ENCODE results near the gene SDHC. TPM values are rescaled to one million over a fixed set of nuclear protein-coding genes. Genes with fewer than 3 reads are reported as not detected.

Gene SDHC, protein sequence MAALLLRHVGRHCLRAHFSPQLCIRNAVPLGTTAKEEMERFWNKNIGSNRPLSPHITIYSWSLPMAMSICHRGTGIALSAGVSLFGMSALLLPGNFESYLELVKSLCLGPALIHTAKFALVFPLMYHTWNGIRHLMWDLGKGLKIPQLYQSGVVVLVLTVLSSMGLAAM
- total RNA-seq: 29.4 TPM
- polyA plus RNA-seq: 160 TPM

- peak within 1 kb of the TSS; percentile 85 for H3K27ac ChIP-seq (ENCODE audit: low read depth)
- H3K36me3 ChIP-seq (ENCODE audit: insufficient read depth): no peaks in the 10 kb centered on the region
- no peaks in the 10 kb centered on the region for H3K4me1 ChIP-seq (ENCODE audit: insufficient read depth)
- WGBS: under 1% methylated on average over 45 of the region's 45 CpGs
- H3K4me3 ChIP-seq (ENCODE audit: low read depth, low read length): peak within 1 kb of the TSS; percentile 73
- DNase-seq (ENCODE audit: extremely low spot score): peak; percentile 71
Observed at GRCh38 chr1:161314201-161314981, at the start of gene SDHC. TSS of gene SDHC (plus strand) at chr1:161314381. CDS start at chr1:161314406, 25 bp downstream.

DNA sequence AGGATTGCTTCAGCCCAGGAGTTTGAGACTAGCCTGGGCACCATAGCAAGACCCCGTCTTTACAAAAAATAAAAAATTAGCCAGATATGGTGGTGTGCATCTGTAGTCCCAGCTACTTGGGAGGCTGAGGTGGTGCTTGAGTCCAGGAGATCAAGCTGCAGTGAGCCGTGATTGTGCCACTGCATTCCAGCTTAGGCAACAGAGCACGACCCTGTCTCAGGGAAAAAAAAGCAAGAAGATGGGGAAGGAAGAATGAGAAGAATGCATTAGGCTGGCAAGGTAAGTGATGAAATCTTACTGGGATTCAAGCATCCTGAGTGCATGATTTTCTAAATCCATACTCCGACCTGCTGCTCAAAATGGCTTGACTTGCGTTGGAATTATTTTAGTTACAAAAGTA is 48.9 kb upstream of the SDHC start:
- Histone ChIP-seq H3K36me3 (ENCODE audit: insufficient read depth) (no peaks in the 10 kb centered on the region), H3K4me1 (ENCODE audit: insufficient read depth) (no peaks in the 10 kb centered on the region), H3K4me3 (ENCODE audit: low read depth, low read length) (no peak overlapping the region), H3K27ac (ENCODE audit: low read depth) (no peak overlapping the region)
- 80% methylated on average over 5 of the region's 5 CpGs for WGBS
- no peak for DNase-seq (ENCODE audit: extremely low spot score)

GRCh38 chr1:161266202-161266601 is 48.0 kb upstream of the SDHC start:
- WGBS: 44% methylated on average over 3 of the region's 3 CpGs
- H3K27ac ChIP-seq (ENCODE audit: low read depth): no peak overlapping the region
- H3K4me3 ChIP-seq (ENCODE audit: low read depth, low read length): no peak overlapping the region
- H3K4me1 ChIP-seq (ENCODE audit: insufficient read depth): no peaks in the 10 kb centered on the region
- no peaks in the 10 kb centered on the region for H3K36me3 ChIP-seq (ENCODE audit: insufficient read depth)
- no peak for DNase-seq (ENCODE audit: extremely low spot score)

GRCh38 chr1:161266836-161267235 is 47.3 kb upstream of the SDHC start:
- 41% methylated on average over 2 of the region's 2 CpGs for WGBS
- Histone ChIP-seq H3K4me1 (ENCODE audit: insufficient read depth) (no peaks in the 10 kb centered on the region), H3K36me3 (ENCODE audit: insufficient read depth) (no peaks in the 10 kb centered on the region), H3K27ac (ENCODE audit: low read depth) (no peak overlapping the region), H3K4me3 (ENCODE audit: low read depth, low read length) (no peak overlapping the region)
- DNase-seq (ENCODE audit: extremely low spot score): no peak

GRCh38 chr1:161267321-161267720 is 46.9 kb upstream of the SDHC start:
- no peaks in the 10 kb centered on the region for H3K4me1 ChIP-seq (ENCODE audit: insufficient read depth)
- no peak overlapping the region for H3K27ac ChIP-seq (ENCODE audit: low read depth)
- H3K4me3 ChIP-seq (ENCODE audit: low read depth, low read length): no peak overlapping the region
- DNase-seq (ENCODE audit: extremely low spot score): no peak
- H3K36me3 ChIP-seq (ENCODE audit: insufficient read depth): no peaks in the 10 kb centered on the region
- WGBS: 49% methylated on average over 3 of the region's 3 CpGs

GRCh38 chr1:161273402-161273801 is 40.8 kb upstream of the SDHC start:
- Histone ChIP-seq H3K27ac (ENCODE audit: low read depth) (no peak overlapping the region), H3K4me1 (ENCODE audit: insufficient read depth) (no peaks in the 10 kb centered on the region), H3K36me3 (ENCODE audit: insufficient read depth) (no peaks in the 10 kb centered on the region), H3K4me3 (ENCODE audit: low read depth, low read length) (no peak overlapping the region)
- WGBS: 39% methylated on average over 3 of the region's 3 CpGs
- DNase-seq (ENCODE audit: extremely low spot score): no peak

DNA sequence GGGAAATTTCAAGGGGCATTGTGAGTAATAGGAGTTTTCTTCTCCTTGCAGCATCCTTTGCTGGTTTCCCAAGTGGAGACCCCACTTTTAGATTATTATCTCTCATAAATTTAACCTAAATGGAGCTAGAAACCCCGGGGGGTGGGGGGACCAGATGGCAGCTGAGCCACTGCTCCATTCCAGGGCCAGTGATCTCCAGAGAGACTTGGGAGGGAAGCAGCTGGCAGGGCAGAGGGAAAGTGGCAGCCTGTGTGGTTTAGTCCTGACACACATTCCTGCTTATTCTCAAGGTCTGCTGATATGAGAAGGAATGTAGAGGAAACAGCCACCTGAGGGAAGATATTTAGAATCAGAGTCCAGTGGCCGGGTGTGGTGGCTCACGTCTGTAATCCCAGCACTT is 39.3 kb upstream of the SDHC start:
- Histone ChIP-seq H3K27ac (ENCODE audit: low read depth) (no peak overlapping the region), H3K4me3 (ENCODE audit: low read depth, low read length) (no peak overlapping the region), H3K36me3 (ENCODE audit: insufficient read depth) (no peaks in the 10 kb centered on the region), H3K4me1 (ENCODE audit: insufficient read depth) (no peaks in the 10 kb centered on the region)
- WGBS: 67% methylated on average over 3 of the region's 3 CpGs
- DNase-seq (ENCODE audit: extremely low spot score): no peak

GRCh38 chr1:161282991-161283390 is 31.2 kb upstream of the SDHC start:
- WGBS: 96% methylated on average over 1 of the region's 1 CpG
- H3K36me3 ChIP-seq (ENCODE audit: insufficient read depth): no peaks in the 10 kb centered on the region
- no peaks in the 10 kb centered on the region for H3K4me1 ChIP-seq (ENCODE audit: insufficient read depth)
- DNase-seq (ENCODE audit: extremely low spot score): no peak
- no peak overlapping the region for H3K4me3 ChIP-seq (ENCODE audit: low read depth, low read length)
- H3K27ac ChIP-seq (ENCODE audit: low read depth): no peak overlapping the region

DNA sequence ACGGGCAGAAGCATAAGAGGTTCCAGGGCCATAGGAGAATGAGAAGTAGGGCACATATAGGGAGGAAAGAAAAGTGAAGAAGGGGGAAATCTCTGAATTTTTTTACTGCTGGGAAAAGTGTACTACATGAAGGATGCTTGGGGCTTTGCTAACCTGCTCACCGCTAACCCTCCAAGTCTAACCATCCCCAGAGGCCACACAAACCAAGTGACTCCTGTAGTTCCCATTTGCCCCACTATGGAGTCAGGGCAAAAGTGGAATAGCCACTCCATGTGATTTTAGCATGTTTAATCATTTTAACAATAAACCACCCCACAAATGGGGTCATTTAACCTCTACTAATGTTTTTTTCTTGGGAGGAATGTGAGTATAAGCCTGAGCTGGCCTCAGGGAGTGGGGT is 29.1 kb upstream of the SDHC start:
- H3K36me3 ChIP-seq (ENCODE audit: insufficient read depth): no peaks in the 10 kb centered on the region
- DNase-seq (ENCODE audit: extremely low spot score): no peak
- H3K4me1 ChIP-seq (ENCODE audit: insufficient read depth): no peaks in the 10 kb centered on the region
- 90% methylated on average over 2 of the region's 2 CpGs for WGBS
- H3K4me3 ChIP-seq (ENCODE audit: low read depth, low read length): no peak overlapping the region
- no peak overlapping the region for H3K27ac ChIP-seq (ENCODE audit: low read depth)

GRCh38 chr1:161285521-161285920 is 28.7 kb upstream of the SDHC start:
- Histone ChIP-seq H3K27ac (ENCODE audit: low read depth) (no peak overlapping the region), H3K4me3 (ENCODE audit: low read depth, low read length) (no peak overlapping the region), H3K36me3 (ENCODE audit: insufficient read depth) (no peaks in the 10 kb centered on the region), H3K4me1 (ENCODE audit: insufficient read depth) (no peaks in the 10 kb centered on the region)
- no peak for DNase-seq (ENCODE audit: extremely low spot score)
- WGBS: 69% methylated on average over 5 of the region's 5 CpGs

GRCh38 chr1:161287482-161288054 is 26.6 kb upstream of the SDHC start:
- Histone ChIP-seq H3K4me1 (ENCODE audit: insufficient read depth) (no peaks in the 10 kb centered on the region), H3K36me3 (ENCODE audit: insufficient read depth) (no peaks in the 10 kb centered on the region), H3K27ac (ENCODE audit: low read depth) (no peak overlapping the region), H3K4me3 (ENCODE audit: low read depth, low read length) (no peak overlapping the region)
- no peak for DNase-seq (ENCODE audit: extremely low spot score)
- WGBS: 94% methylated on average over 3 of the region's 3 CpGs

- no peaks in the 10 kb centered on the region for H3K4me1 ChIP-seq (ENCODE audit: insufficient read depth)
- H3K27ac ChIP-seq (ENCODE audit: low read depth): no peak overlapping the region
- H3K4me3 ChIP-seq (ENCODE audit: low read depth, low read length): no peak overlapping the region
- no peaks in the 10 kb centered on the region for H3K36me3 ChIP-seq (ENCODE audit: insufficient read depth)
- WGBS: 91% methylated on average over 1 of the region's 1 CpG
- DNase-seq (ENCODE audit: extremely low spot score): no peak
Observed at GRCh38 chr1:161290779-161291178, 23.4 kb upstream of the SDHC start.

GRCh38 chr1:161297415-161297814 is 16.8 kb upstream of the SDHC start:
- H3K27ac ChIP-seq (ENCODE audit: low read depth): no peak overlapping the region
- no peaks in the 10 kb centered on the region for H3K4me1 ChIP-seq (ENCODE audit: insufficient read depth)
- H3K4me3 ChIP-seq (ENCODE audit: low read depth, low read length): no peak overlapping the region
- DNase-seq (ENCODE audit: extremely low spot score): no peak
- H3K36me3 ChIP-seq (ENCODE audit: insufficient read depth): no peaks in the 10 kb centered on the region

DNA sequence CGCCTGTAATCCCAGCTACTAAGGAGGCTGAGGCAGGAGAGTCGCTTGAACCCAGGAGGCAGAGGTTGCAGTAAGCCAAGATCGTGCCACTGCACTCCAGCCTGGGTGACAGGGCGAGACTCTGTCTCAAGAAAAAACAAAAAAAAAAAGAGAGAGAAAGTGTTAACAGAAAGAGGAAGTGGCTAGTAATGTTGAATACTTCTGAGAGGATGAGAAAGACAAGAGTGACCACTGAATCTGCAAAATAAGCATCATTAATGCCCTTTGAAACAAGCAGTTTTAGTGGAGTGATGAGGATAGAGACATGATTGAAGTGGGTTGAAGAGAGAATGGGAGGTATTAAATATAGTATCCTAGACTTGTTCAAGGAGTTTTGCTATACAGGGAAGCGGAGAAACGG is 16.1 kb upstream of the SDHC start:
- no peak for DNase-seq (ENCODE audit: extremely low spot score)
- no peaks in the 10 kb centered on the region for H3K36me3 ChIP-seq (ENCODE audit: insufficient read depth)
- 88% methylated on average over 6 of the region's 6 CpGs for WGBS
- H3K27ac ChIP-seq (ENCODE audit: low read depth): no peak overlapping the region
- H3K4me1 ChIP-seq (ENCODE audit: insufficient read depth): no peaks in the 10 kb centered on the region
- no peak overlapping the region for H3K4me3 ChIP-seq (ENCODE audit: low read depth, low read length)

All from urinary bladder (tissue), 4 donors.